H9 (cell line): ENCODE data around the gene ZBTB7A. TPM values are rescaled to one million over a fixed set of nuclear protein-coding genes. Genes with fewer than 3 reads are reported as not detected.

Experiments used
- DNase-seq: peaks from one replicate; pipeline ENCODE4 v3.0.0-alpha.2; 2017
- H2AFZ ChIP-seq: one replicate; pipeline ENCODE4 v1.6.1; 2013; ENCODE audit warnings: mild to moderate bottlenecking, low read length, control low read depth, moderate library complexity
- H2AK5ac ChIP-seq: 2 replicates; pipeline ENCODE4 v1.6.1; 2013; ENCODE audit warnings: low read length, control low read depth, mixed read lengths; ENCODE audit not compliant: insufficient read length
- H2BK120ac ChIP-seq: one replicate; pipeline ENCODE4 v1.6.1; 2013; ENCODE audit warnings: low read depth, mild to moderate bottlenecking, low read length, control low read depth, inconsistent platforms; ENCODE audit not compliant: poor library complexity, severe bottlenecking
- H2BK12ac ChIP-seq: 2 replicates; pipeline ENCODE4 v1.6.1; 2013; ENCODE audit warnings: low read length, control low read depth, mixed read lengths, low read depth; ENCODE audit not compliant: insufficient read length
- H2BK15ac ChIP-seq: 2 replicates; pipeline ENCODE4 v1.6.1; 2013; ENCODE audit warnings: low read depth, low read length, control low read depth
- H2BK20ac ChIP-seq: one replicate; pipeline ENCODE4 v1.6.1; 2013; ENCODE audit warnings: low read depth, mild to moderate bottlenecking, low read length, control low read depth, inconsistent platforms; ENCODE audit not compliant: poor library complexity, severe bottlenecking
- H2BK5ac ChIP-seq: 2 replicates; pipeline ENCODE4 v1.6.1; 2013; ENCODE audit warnings: low read length, control low read depth, mixed read lengths; ENCODE audit not compliant: insufficient read length
- H3K14ac ChIP-seq: 2 replicates; pipeline ENCODE4 v1.6.1; 2013; ENCODE audit warnings: low read length, control low read depth; ENCODE audit not compliant: insufficient read depth
- H3K18ac ChIP-seq: 2 replicates; pipeline ENCODE4 v1.6.1; 2013; ENCODE audit warnings: low read depth, mild to moderate bottlenecking, mixed read lengths, low read length, control low read depth; ENCODE audit not compliant: insufficient read length
- H3K23ac ChIP-seq: 2 replicates; pipeline ENCODE4 v1.6.1; 2013; ENCODE audit warnings: low read length, control low read depth, mixed read lengths, low read depth; ENCODE audit not compliant: insufficient read length
- H3K23me2 ChIP-seq: 2 replicates; pipeline ENCODE4 v1.6.1; 2013; ENCODE audit warnings: low read depth, mild to moderate bottlenecking, mixed read lengths, low read length, control low read depth; ENCODE audit not compliant: insufficient read length, poor library complexity, severe bottlenecking
- H3K27ac ChIP-seq: 2 replicates; pipeline ENCODE4 v1.5.1; 2013; ENCODE audit warnings: low read length, control low read depth, mixed read lengths, low read depth; ENCODE audit not compliant: insufficient read length
- H3K27me3 ChIP-seq: 2 replicates; pipeline ENCODE4 v1.6.1; 2013; ENCODE audit warnings: low read length, control low read depth, inconsistent platforms; ENCODE audit not compliant: insufficient read depth
- H3K4ac ChIP-seq: 2 replicates; pipeline ENCODE4 v1.6.1; 2013; ENCODE audit warnings: low read depth, mild to moderate bottlenecking, control low read depth, inconsistent platforms, low read length, moderate library complexity
- H3K4me1 ChIP-seq: 2 replicates; pipeline ENCODE4 v1.6.1; 2013; ENCODE audit warnings: low read length, control low read depth, inconsistent platforms; ENCODE audit not compliant: insufficient read depth
- H3K4me2 ChIP-seq: 2 replicates; pipeline ENCODE4 v1.6.1; 2013; ENCODE audit warnings: low read length, control low read depth, mixed read lengths; ENCODE audit not compliant: insufficient read length, insufficient read depth
- H3K56ac ChIP-seq: 2 replicates; pipeline ENCODE4 v1.6.1; 2013; ENCODE audit warnings: low read depth, mild to moderate bottlenecking, mixed read lengths, low read length, control low read depth; ENCODE audit not compliant: insufficient read length
- H3K79me1 ChIP-seq: 2 replicates; pipeline ENCODE4 v1.6.1; 2013; ENCODE audit warnings: low read depth, mild to moderate bottlenecking, moderate library complexity, low read length, control low read depth, inconsistent platforms; ENCODE audit not compliant: insufficient read depth, poor library complexity, severe bottlenecking
- H3K79me2 ChIP-seq: 2 replicates; pipeline ENCODE4 v1.6.1; 2013; ENCODE audit warnings: low read length, control low read depth, inconsistent platforms; ENCODE audit not compliant: insufficient read depth
- H3K9ac ChIP-seq: 2 replicates; pipeline ENCODE4 v1.6.1; 2013; ENCODE audit warnings: low read length, control low read depth, mixed read lengths; ENCODE audit not compliant: insufficient read length; ENCODE audit errors: extremely low read depth
- H3K9me3 ChIP-seq: one replicate; pipeline ENCODE4 v1.6.1; 2013; ENCODE audit warnings: low read depth, low read length, inconsistent platforms; ENCODE audit not compliant: control insufficient read depth
- H3T11ph ChIP-seq: one replicate; pipeline ENCODE4 v1.6.1; 2013; ENCODE audit warnings: mild to moderate bottlenecking, low read length, control low read depth, inconsistent platforms
- H4K20me1 ChIP-seq: one replicate; pipeline ENCODE4 v1.6.1; 2013; ENCODE audit not compliant: control insufficient read depth, insufficient read length, insufficient read depth
- H4K5ac ChIP-seq: 2 replicates; pipeline ENCODE4 v1.6.1; 2013; ENCODE audit warnings: low read depth, mild to moderate bottlenecking, mixed read lengths, low read length, control low read depth; ENCODE audit not compliant: insufficient read length
- H4K8ac ChIP-seq: replicated peaks from 2 replicates; pipeline ENCODE4 v1.6.1; 2013; ENCODE audit warnings: low read length, control low read depth, mixed read lengths, low read depth; ENCODE audit not compliant: insufficient read length
- H4K91ac ChIP-seq: 2 replicates; pipeline ENCODE4 v1.6.1; 2013; ENCODE audit warnings: low read depth, mild to moderate bottlenecking, moderate library complexity, mixed read lengths, low read length, control low read depth; ENCODE audit not compliant: insufficient read length
- H3K27ac Mint-ChIP-seq, 3 experiments: 2 replicates in 2 of 3; 3 replicates in 1 of 3; pipeline ENCODE4 v1.8.0; 2020 to 2021; ENCODE audit warnings: mixed read lengths in 3 of 3, mild to moderate bottlenecking in 1 of 3, moderate library complexity in 1 of 3
- H3K27me3 Mint-ChIP-seq: 2 replicates; pipeline ENCODE4 v1.8.0; 2021; ENCODE audit warnings: low read depth, mild to moderate bottlenecking, moderate library complexity, mixed read lengths
- H3K36me3 Mint-ChIP-seq, 3 experiments: 2 replicates in 2 of 3; 3 replicates in 1 of 3; pipeline ENCODE4 v1.8.0; 2020 to 2021; ENCODE audit warnings: low read depth in 3 of 3, mixed read lengths in 3 of 3; ENCODE audit not compliant: insufficient read depth in 1 of 3
- H3K4me1 Mint-ChIP-seq, 2 experiments: 2 replicates each; pipeline ENCODE4 v1.8.0; 2020; ENCODE audit warnings: mixed read lengths in 2 of 2
- H3K4me3 Mint-ChIP-seq, 2 experiments: 2 replicates in 1 of 2; 3 replicates in 1 of 2; pipeline ENCODE4 v1.8.0; 2020 to 2021; ENCODE audit warnings: mild to moderate bottlenecking in 2 of 2, mixed read lengths in 2 of 2, moderate library complexity in 1 of 2
- H3K9me3 Mint-ChIP-seq, 2 experiments: 2 replicates in 1 of 2; 3 replicates in 1 of 2; pipeline ENCODE4 v1.8.0; 2020; ENCODE audit warnings: mild to moderate bottlenecking in 2 of 2, mixed read lengths in 2 of 2, moderate library complexity in 1 of 2
- CTCF ChIP-seq: fragments of 200-600 bp; sonication (generic); conservative IDR thresholded peaks from 3 replicates; pipeline ENCODE4 v1.8.0; 2021; ENCODE audit warnings: antibody characterized with exemption, mild to moderate bottlenecking
- WGBS: extraction: QIAGEN DNeasy Blood & Tissue Kit; methylation state at CpG from one replicate; pipeline ENCODE4 v1.1.7; 2013; ENCODE audit warnings: missing lambda C conversion rate, low lambda C conversion rate, mixed read lengths; ENCODE audit not compliant: insufficient read length; ENCODE audit errors: extremely low coverage; 5-methylcytosine and 5-hydroxymethylcytosine counted together
- total RNA-seq: library from RNA; stranded (reverse); gene quantifications from 2 replicates; pipeline ENCODE4 v1.2.1, GENCODE V29; 2021

Gene ZBTB7A
- total RNA-seq, 1 experiment from 2014 or later: 24.9 TPM

GRCh38 chr19:4012975-4013634, 53.6 kb downstream of the ZBTB7A start:
- Histone ChIP-seq H4K20me1 (no peaks in the 10 kb centered on the region), H2BK120ac (no peak overlapping the region), H2BK12ac (no peak overlapping the region), H3T11ph (no peak overlapping the region), H3K4me1 (no peaks in the 10 kb centered on the region), H2BK15ac (no peak overlapping the region), H2BK20ac (no peak overlapping the region), H3K9ac (no peak overlapping the region), H3K79me2 (peaks cover 17% of the 10 kb centered on the region; the same call in 1 of the 2 replicates), H3K14ac (no peak overlapping the region), H4K91ac (no peak overlapping the region), H3K23me2 (peaks cover 5% of the 10 kb centered on the region), H3K56ac (no peak overlapping the region), H3K27me3 (no peaks in the 10 kb centered on the region), H4K5ac (no peak overlapping the region), H4K8ac (no peak overlapping the region), H3K4ac (no peak overlapping the region), H2AFZ (no peak overlapping the region), H3K9me3 (no peaks in the 10 kb centered on the region), H3K79me1 (peaks cover 11% of the 10 kb centered on the region), H3K18ac (no peak overlapping the region), H2BK5ac (no peak overlapping the region), H3K23ac (no peak overlapping the region), H3K27ac (no peak overlapping the region), H2AK5ac (no peak overlapping the region), H3K4me2 (no peak overlapping the region)
- no CpG with 5 or more reads among the region's 33 CpGs for WGBS
- TF ChIP-seq CTCF: no peak
- no peaks in the 10 kb centered on the region for H3K9me3 Mint-ChIP-seq
- no peak for DNase-seq
- no peaks in the 10 kb centered on the region for H3K27me3 Mint-ChIP-seq
- H3K4me3 Mint-ChIP-seq: peak overlapping the region in 1 of 2 experiments; percentile 3; a peak in 1 of 5 replicates
- peaks cover 6 to 33% (median 23%) of the 10 kb centered on the region in 3 experiments; a peak in 6 of 7 replicates for H3K36me3 Mint-ChIP-seq
- H3K27ac Mint-ChIP-seq: no peak overlapping the region; a peak in 1 of 7 replicates
- H3K4me1 Mint-ChIP-seq: peaks cover 13 to 20% of the 10 kb centered on the region in 2 experiments
